BLaER1 (cell line): Measurements from ENCODE around the gene ACP3.
A peak's percentile ranks its signal among the peaks of the same experiment; 100 is the strongest.

Source experiments
- H3K27ac ChIP-seq: shearing (Covaris generic); formaldehyde crosslinking; 2 replicates; pipeline ENCODE4 v1.8.1; 2022
- H3K27me3 ChIP-seq: shearing (Covaris generic); formaldehyde crosslinking; 2 replicates; pipeline ENCODE4 v1.8.1; 2022
- H3K36me3 ChIP-seq: shearing (Covaris generic); formaldehyde crosslinking; 2 replicates; pipeline ENCODE4 v1.8.1; 2022
- H3K4me1 ChIP-seq: shearing (Covaris generic); formaldehyde crosslinking; 2 replicates; pipeline ENCODE4 v1.8.1; 2022
- H3K4me2 ChIP-seq: shearing (Covaris generic); formaldehyde crosslinking; 2 replicates; pipeline ENCODE4 v1.8.1; 2022
- H3K4me3 ChIP-seq: shearing (Covaris generic); formaldehyde crosslinking; 2 replicates; pipeline ENCODE4 v1.8.1; 2022
- H3K9ac ChIP-seq: shearing (Covaris generic); formaldehyde crosslinking; 2 replicates; pipeline ENCODE4 v1.8.1; 2022
- H3K9me3 ChIP-seq: shearing (Covaris generic); formaldehyde crosslinking; 2 replicates; pipeline ENCODE4 v1.8.1; 2022
- H4K20me1 ChIP-seq: shearing (Covaris generic); formaldehyde crosslinking; 2 replicates; pipeline ENCODE4 v1.8.1; 2022
- Cebpa-rat ChIP-seq: shearing (Covaris generic); IDR thresholded peaks from 2 replicates; pipeline ENCODE4 v1.8.1; 2022

The ACP3 gene

DNA sequence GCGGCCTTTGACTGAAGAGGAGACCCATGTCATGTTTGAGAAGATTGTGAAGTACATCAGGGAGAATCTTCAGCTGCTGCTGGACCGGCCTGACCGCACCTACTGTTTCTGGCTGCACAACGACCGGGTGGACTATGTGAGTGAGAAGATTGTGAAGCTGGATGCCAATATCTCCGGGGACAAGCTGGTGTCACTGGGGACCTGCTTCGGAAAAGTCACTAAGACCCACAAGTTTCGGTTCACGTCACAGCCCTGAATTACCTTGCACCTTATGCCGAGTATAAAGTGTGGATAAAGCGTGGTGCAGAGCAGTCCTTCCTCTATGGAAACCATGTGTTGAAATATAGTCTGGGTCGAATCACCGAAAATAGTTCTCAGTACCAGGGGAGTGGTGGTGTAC, 84.0 kb downstream of the ACP3 start:
- peaks cover 7% of the 10 kb centered on the region for H3K9me3 ChIP-seq
- no peaks in the 10 kb centered on the region for H3K36me3 ChIP-seq
- peaks cover 8% of the 10 kb centered on the region for H3K4me1 ChIP-seq
- H3K27me3 ChIP-seq, result no peaks in the 10 kb centered on the region
- no peak overlapping the region for H3K4me3 ChIP-seq
- no peak overlapping the region for H3K27ac ChIP-seq
- H3K4me2 ChIP-seq, result peak overlapping the region; percentile 48
- H4K20me1 ChIP-seq, result no peaks in the 10 kb centered on the region
- H3K9ac ChIP-seq, result no peak overlapping the region
- no peak for TF ChIP-seq Cebpa-rat

DNA sequence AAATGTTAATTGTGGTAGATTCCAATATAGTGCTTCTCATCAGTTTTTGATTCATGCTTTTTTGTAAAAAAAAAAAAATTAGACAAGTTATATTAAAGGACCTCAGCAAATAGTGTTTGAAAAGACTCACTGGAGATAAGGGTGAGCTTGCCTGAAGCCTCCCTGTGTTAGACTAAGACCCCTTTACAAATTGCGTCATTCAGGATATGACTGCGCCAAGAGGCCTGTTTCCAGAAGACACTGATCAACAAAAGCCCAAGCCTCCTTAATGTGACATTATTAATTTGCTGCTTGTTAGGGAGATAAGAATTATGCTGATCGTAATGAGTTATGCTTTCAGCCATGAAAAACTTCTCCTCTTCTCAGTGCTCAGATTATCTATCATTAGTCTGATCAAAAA, 87.1 kb downstream of the ACP3 start:
- Histone ChIP-seq H3K9ac (no peak overlapping the region), H3K27me3 (no peaks in the 10 kb centered on the region), H3K9me3 (no peaks in the 10 kb centered on the region), H4K20me1 (no peaks in the 10 kb centered on the region), H3K27ac (no peak overlapping the region), H3K4me2 (no peak overlapping the region), H3K36me3 (no peaks in the 10 kb centered on the region), H3K4me3 (no peak overlapping the region), H3K4me1 (peaks cover 8% of the 10 kb centered on the region)
- TF ChIP-seq Cebpa-rat, result no peak

DNA sequence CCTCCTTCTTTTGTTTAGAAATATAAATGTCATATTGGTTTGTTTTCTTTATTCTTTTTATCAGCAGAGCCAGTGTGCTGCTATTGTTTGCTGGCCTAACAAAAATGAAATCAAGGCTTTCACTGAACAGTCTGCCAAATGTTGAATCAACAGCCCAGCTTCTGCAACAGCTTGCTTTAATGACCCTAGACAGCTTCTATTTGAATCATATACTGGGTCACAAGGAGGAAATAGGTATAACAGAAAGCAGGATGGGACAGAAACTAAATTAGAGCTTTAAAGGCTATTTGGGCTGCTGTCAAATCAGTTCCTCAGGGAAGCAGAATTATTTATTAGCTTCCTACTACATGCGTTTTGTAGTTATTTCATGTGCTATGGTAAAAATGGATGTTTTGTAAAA, 88.0 kb downstream of the ACP3 start:
- H3K4me1 ChIP-seq, result peaks cover 8% of the 10 kb centered on the region
- H3K4me3 ChIP-seq, result no peak overlapping the region
- no peaks in the 10 kb centered on the region for H3K9me3 ChIP-seq
- no peaks in the 10 kb centered on the region for H3K27me3 ChIP-seq
- TF ChIP-seq Cebpa-rat, result no peak
- no peak overlapping the region for H3K4me2 ChIP-seq
- H3K27ac ChIP-seq, result no peak overlapping the region
- no peaks in the 10 kb centered on the region for H3K36me3 ChIP-seq
- H4K20me1 ChIP-seq, result no peaks in the 10 kb centered on the region
- H3K9ac ChIP-seq, result no peak overlapping the region

DNA sequence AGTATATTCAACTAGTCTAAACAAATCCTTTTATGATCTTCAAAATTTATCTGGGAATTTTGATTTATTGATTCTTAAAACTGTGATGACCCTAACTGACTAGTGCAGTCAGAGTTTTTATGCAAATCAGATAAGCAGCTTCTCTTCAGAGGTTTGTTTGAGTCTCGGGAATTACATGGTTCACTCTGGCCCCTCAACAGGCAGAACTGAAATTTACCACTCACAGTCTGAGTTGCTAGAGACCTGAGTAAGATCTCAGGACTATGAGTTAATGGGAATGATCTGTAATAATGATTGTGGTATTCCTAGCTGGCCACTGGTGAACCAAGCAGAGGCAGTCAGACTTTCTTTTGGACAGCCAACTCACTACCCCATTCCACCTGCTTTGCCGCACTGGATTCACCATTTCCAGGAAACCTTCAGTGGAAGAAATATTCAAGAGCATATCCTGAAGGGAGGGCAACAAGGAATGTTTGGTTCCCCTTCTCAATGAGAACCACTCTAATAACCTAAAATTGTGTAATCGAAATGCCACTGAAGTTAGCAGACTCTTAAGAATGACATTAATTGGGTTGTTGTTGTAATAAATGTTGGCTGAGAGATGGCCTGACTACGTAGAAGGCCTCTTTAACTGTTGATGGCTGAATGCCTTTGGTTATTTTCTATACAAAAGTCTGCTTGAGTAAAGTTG, 88.5 kb downstream of the ACP3 start:
- H3K36me3 ChIP-seq, result no peaks in the 10 kb centered on the region
- H3K4me1 ChIP-seq, result peaks cover 8% of the 10 kb centered on the region
- H3K27me3 ChIP-seq, result no peaks in the 10 kb centered on the region
- H3K9ac ChIP-seq, result no peak overlapping the region
- no peaks in the 10 kb centered on the region for H3K9me3 ChIP-seq
- no peak for TF ChIP-seq Cebpa-rat
- no peak overlapping the region for H3K27ac ChIP-seq
- no peaks in the 10 kb centered on the region for H4K20me1 ChIP-seq
- H3K4me2 ChIP-seq, result no peak overlapping the region
- no peak overlapping the region for H3K4me3 ChIP-seq

DNA sequence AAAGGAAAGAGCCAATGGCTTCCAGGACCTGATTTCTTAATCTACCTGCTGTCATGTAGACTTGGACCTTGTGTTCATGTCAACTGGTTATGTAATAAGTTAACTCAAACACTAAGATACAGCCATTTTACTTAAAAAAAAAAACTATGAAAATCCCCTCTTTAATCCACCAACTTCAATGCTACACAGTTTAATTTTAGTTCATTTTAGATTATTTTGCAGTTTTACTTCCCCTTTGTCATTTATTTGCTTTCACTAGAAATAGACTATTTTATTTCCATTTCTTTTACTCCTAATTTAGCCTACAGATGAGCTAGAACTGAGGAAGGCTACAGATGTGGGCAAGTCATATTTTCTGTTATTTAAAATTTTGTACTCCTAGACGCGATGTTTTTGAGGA, 89.4 kb downstream of the ACP3 start:
- no peaks in the 10 kb centered on the region for H3K36me3 ChIP-seq
- TF ChIP-seq Cebpa-rat, result no peak
- H3K9me3 ChIP-seq, result no peaks in the 10 kb centered on the region
- H3K9ac ChIP-seq, result no peak overlapping the region
- no peaks in the 10 kb centered on the region for H3K27me3 ChIP-seq
- H3K4me2 ChIP-seq, result no peak overlapping the region
- H3K4me3 ChIP-seq, result no peak overlapping the region
- H4K20me1 ChIP-seq, result no peaks in the 10 kb centered on the region
- H3K27ac ChIP-seq, result no peak overlapping the region
- peaks cover under 1% of the 10 kb centered on the region; the same call in 1 of the 2 replicates for H3K4me1 ChIP-seq

DNA sequence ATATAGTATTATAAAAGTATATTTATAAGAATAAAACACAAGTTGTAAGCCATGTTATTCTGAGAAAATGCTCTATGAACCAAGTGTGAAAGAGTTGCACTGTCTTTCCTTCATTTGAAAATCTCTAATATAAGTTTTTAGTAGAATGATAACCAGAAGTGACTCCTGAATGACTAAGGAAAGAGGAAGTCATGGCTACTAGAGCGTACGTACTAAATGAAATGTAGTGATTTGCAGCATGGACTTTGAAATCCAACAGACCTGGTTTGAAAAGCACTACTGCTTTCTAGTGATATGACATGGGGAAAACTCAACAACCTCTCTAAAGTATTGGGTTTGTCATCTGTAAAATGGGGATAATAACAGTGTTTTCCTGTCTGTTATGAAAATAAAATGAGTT, 89.8 kb downstream of the ACP3 start:
- Histone ChIP-seq H3K27me3 (no peaks in the 10 kb centered on the region), H3K4me3 (no peak overlapping the region), H3K9ac (no peak overlapping the region), H3K4me1 (no peaks in the 10 kb centered on the region), H3K27ac (no peak overlapping the region), H3K4me2 (no peak overlapping the region), H4K20me1 (no peaks in the 10 kb centered on the region), H3K36me3 (no peaks in the 10 kb centered on the region), H3K9me3 (no peaks in the 10 kb centered on the region)
- TF ChIP-seq Cebpa-rat, result no peak
